ENCODE data around the gene DLGAP1. TPM values are rescaled to one million over a fixed set of nuclear protein-coding genes. Genes with fewer than 3 reads are reported as not detected.

DLGAP1 gene
- total and polyA plus RNA-seq, 9 donors, result 2.0 to 42.7 (median 3.8) TPM

DNA sequence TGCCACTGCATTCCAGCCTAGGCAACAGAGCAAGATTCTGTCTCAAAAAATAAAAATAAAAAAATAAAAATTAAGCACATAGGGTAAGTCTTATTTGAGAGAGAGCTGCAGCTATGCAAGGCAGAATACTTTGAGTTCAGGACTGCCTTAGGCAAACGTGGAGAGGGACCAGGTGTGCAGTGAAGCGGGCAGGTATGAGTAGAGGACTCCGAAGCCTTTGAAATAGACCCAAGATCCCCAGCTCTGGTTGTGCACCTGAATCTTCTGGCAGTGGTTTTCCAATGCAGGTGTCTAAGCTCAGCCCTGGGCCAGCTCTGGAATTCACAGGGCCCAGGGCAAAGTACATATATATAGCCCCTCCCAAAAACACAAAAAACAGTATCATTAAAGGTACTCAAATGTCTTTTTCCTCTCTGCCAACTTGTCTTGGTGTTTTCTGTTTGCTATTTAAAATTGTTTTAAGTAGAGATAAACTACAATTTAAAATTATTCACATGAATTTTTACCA, 983.9 kb downstream of the DLGAP1 start:
- no peak overlapping the region for H3K4me3 ChIP-seq
- intact Hi-C loops (cut with DNase I), result no loop called here
- no peaks in the 10 kb centered on the region for H3K27me3 ChIP-seq
- no peaks in the 10 kb centered on the region for H3K9me3 ChIP-seq
- H3K27ac ChIP-seq, result no peak overlapping the region
- TF ChIP-seq, protein P1, sequence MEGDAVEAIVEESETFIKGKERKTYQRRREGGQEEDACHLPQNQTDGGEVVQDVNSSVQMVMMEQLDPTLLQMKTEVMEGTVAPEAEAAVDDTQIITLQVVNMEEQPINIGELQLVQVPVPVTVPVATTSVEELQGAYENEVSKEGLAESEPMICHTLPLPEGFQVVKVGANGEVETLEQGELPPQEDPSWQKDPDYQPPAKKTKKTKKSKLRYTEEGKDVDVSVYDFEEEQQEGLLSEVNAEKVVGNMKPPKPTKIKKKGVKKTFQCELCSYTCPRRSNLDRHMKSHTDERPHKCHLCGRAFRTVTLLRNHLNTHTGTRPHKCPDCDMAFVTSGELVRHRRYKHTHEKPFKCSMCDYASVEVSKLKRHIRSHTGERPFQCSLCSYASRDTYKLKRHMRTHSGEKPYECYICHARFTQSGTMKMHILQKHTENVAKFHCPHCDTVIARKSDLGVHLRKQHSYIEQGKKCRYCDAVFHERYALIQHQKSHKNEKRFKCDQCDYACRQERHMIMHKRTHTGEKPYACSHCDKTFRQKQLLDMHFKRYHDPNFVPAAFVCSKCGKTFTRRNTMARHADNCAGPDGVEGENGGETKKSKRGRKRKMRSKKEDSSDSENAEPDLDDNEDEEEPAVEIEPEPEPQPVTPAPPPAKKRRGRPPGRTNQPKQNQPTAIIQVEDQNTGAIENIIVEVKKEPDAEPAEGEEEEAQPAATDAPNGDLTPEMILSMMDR (IDR thresholded peaks at IDR 0.05), result no peak
- TF ChIP-seq POLR2A (IDR thresholded peaks at IDR 0.05) (no peak), EP300 (IDR thresholded peaks at IDR 0.05) (no peak)
- H3K36me3 ChIP-seq, result no peaks in the 10 kb centered on the region
- no peak for DNase-seq
- no peaks in the 10 kb centered on the region for H3K4me1 ChIP-seq (ENCODE audit: insufficient read depth)
- WGBS, 3 donors, result 84 to 86% (median 84%) methylated on average over 3 of the region's 3 CpGs

DNA sequence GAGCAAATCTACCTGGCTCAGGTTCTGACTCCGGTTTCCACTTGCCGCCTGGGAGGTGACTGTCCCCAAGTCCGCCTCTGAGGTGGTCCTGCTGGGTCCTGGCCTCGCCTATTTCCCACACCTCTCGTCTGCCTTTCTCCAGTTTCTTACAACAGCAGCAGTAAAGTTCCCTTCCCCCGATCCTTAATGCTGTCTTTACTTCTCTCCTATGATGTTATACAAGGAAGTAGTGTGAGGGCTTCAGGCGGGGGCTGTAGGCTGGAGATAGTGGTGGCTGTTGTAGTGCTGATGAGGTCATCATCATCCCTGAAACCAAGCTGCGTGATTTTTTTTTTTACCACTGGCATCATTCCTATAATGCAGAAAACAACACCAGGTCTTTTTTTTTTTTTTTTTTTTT, 986.3 kb downstream of the DLGAP1 start:
- intact Hi-C loops (cut with DNase I), result no loop called here

DNA sequence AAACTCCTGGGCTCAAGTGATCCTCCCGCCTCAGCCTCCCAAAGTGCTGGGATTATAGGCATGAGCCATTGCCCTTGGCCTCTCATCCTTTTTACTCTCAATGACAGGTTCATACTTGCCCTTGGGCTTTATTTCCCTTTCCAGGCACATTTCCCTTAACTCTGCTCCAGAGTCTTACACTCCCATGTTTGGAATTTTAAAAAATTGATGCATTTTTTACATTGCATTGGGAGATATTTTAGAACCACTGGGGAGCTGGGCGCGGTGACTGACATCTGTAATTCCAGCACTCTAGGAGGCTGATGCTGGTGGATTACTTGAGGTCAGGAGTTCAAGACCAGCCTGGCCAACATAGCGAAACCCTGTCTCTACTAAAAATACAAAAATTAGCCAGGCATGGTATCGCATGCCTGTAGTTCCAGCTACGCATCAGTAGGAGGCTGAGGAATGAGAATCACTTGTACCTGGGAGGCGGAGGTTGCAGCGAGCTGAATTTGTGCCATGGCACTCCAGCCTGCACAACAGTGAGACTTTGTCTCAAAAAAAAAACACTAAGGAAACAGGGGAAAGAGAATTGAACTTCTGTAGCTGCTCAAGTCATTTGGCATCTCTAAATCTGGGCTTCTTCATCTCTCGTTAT, 986.9 kb downstream of the DLGAP1 start:
- no peak overlapping the region for H3K4me3 ChIP-seq
- H3K36me3 ChIP-seq, result no peaks in the 10 kb centered on the region
- 95 to 96% (median 96%) methylated on average over 9 of the region's 9 CpGs for WGBS, 3 donors
- intact Hi-C loops (cut with DNase I), result no loop called here
- no peaks in the 10 kb centered on the region for H3K27me3 ChIP-seq
- no peaks in the 10 kb centered on the region for H3K4me1 ChIP-seq (ENCODE audit: insufficient read depth)
- H3K9me3 ChIP-seq, result no peaks in the 10 kb centered on the region
- H3K27ac ChIP-seq, result no peak overlapping the region
- no peak for TF ChIP-seq EP300 (IDR thresholded peaks at IDR 0.05)
- no peak for TF ChIP-seq POLR2A (IDR thresholded peaks at IDR 0.05)
- TF ChIP-seq, protein P1 (IDR thresholded peaks at IDR 0.05), result no peak
- DNase-seq, result no peak

More for the DNA sequence above, 986.3 kb downstream of the DLGAP1 start:
- Histone ChIP-seq H3K27me3 (no peaks in the 10 kb centered on the region), H3K4me1 (ENCODE audit: insufficient read depth) (no peaks in the 10 kb centered on the region), H3K27ac (no peak overlapping the region), H3K4me3 (no peak overlapping the region), H3K36me3 (no peaks in the 10 kb centered on the region), H3K9me3 (no peaks in the 10 kb centered on the region)
- 81 to 87% (median 82%) methylated on average over 8 of the region's 8 CpGs for WGBS, 3 donors
- DNase-seq, result no peak
- TF ChIP-seq POLR2A (IDR thresholded peaks at IDR 0.05) (no peak), EP300 (IDR thresholded peaks at IDR 0.05) (no peak)
- TF ChIP-seq, protein P1 (IDR thresholded peaks at IDR 0.05), result no peak

DNA sequence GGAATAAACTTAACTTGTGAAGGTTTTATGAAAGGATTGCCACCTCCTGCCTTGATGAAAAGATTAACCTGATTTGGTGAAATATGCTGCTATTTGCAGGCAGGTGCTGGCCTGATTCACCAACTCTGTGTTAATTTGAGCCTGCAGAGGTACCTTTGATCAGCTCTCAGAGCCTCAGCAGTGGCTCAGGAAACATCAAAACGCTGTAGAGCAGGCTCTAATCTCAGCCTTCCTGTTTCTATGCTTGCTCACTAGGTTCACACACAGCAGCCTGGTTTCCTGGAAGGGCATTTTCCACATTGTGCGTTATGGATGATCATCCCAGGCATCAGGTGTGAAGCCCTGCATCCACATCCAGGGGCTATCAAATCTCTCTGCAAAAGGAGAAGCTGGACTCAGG, 988.2 kb downstream of the DLGAP1 start:
- H3K4me1 ChIP-seq (ENCODE audit: insufficient read depth), result no peaks in the 10 kb centered on the region
- TF ChIP-seq, protein P1 (IDR thresholded peaks at IDR 0.05), result no peak
- TF ChIP-seq EP300 (IDR thresholded peaks at IDR 0.05) (no peak), POLR2A (IDR thresholded peaks at IDR 0.05) (no peak)
- intact Hi-C loops (cut with DNase I), result no loop called here
- no peak overlapping the region for H3K27ac ChIP-seq
- WGBS, 3 donors, result 43 to 50% (median 48%) methylated on average over 2 of the region's 2 CpGs
- H3K27me3 ChIP-seq, result no peaks in the 10 kb centered on the region
- no peak overlapping the region for H3K4me3 ChIP-seq
- no peak for DNase-seq
- H3K9me3 ChIP-seq, result no peaks in the 10 kb centered on the region
- no peaks in the 10 kb centered on the region for H3K36me3 ChIP-seq
